Measurements from ENCODE around the gene CALB2.
"Not testable (repeated sequence)": the region's sequence is repeated elsewhere in the genome, so short reads cannot be mapped to it uniquely, and the experiment has no call there.

DNA sequence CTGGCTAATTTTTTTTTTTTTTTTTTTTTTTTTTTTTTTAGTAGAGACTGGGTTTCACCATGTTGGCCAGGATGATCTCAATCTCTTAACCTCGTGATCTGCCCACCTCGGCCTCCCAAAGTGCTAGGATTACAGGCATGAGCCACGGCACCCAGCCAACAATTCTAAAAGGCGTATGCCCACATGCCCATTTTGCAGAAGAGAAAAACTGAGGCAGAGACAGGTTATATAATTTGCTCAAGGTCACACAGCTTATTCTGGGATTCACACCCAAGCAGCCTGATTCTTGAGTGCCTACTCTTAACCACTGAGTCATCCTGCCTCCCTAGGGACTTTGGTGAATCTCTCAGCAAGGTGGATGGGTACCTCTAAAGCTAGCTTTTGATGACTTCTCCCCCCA, 1.6 kb upstream of the CALB2 start:
- TF ChIP-seq, protein P1, sequence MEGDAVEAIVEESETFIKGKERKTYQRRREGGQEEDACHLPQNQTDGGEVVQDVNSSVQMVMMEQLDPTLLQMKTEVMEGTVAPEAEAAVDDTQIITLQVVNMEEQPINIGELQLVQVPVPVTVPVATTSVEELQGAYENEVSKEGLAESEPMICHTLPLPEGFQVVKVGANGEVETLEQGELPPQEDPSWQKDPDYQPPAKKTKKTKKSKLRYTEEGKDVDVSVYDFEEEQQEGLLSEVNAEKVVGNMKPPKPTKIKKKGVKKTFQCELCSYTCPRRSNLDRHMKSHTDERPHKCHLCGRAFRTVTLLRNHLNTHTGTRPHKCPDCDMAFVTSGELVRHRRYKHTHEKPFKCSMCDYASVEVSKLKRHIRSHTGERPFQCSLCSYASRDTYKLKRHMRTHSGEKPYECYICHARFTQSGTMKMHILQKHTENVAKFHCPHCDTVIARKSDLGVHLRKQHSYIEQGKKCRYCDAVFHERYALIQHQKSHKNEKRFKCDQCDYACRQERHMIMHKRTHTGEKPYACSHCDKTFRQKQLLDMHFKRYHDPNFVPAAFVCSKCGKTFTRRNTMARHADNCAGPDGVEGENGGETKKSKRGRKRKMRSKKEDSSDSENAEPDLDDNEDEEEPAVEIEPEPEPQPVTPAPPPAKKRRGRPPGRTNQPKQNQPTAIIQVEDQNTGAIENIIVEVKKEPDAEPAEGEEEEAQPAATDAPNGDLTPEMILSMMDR (IDR thresholded peaks at IDR 0.05; ENCODE audit: poor library complexity, severe bottlenecking): not testable (repeated sequence)
- TF ChIP-seq, protein P2, sequence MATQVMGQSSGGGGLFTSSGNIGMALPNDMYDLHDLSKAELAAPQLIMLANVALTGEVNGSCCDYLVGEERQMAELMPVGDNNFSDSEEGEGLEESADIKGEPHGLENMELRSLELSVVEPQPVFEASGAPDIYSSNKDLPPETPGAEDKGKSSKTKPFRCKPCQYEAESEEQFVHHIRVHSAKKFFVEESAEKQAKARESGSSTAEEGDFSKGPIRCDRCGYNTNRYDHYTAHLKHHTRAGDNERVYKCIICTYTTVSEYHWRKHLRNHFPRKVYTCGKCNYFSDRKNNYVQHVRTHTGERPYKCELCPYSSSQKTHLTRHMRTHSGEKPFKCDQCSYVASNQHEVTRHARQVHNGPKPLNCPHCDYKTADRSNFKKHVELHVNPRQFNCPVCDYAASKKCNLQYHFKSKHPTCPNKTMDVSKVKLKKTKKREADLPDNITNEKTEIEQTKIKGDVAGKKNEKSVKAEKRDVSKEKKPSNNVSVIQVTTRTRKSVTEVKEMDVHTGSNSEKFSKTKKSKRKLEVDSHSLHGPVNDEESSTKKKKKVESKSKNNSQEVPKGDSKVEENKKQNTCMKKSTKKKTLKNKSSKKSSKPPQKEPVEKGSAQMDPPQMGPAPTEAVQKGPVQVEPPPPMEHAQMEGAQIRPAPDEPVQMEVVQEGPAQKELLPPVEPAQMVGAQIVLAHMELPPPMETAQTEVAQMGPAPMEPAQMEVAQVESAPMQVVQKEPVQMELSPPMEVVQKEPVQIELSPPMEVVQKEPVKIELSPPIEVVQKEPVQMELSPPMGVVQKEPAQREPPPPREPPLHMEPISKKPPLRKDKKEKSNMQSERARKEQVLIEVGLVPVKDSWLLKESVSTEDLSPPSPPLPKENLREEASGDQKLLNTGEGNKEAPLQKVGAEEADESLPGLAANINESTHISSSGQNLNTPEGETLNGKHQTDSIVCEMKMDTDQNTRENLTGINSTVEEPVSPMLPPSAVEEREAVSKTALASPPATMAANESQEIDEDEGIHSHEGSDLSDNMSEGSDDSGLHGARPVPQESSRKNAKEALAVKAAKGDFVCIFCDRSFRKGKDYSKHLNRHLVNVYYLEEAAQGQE (IDR thresholded peaks at IDR 0.05; ENCODE audit: borderline replicate concordance): not testable (repeated sequence)
- not testable (repeated sequence) for TF ChIP-seq POLR2AphosphoS5 (IDR thresholded peaks at IDR 0.05); EP300 (conservative IDR thresholded peaks at IDR 0.05; ENCODE audit: poor library complexity, severe bottlenecking); EZH2 (IDR thresholded peaks at IDR 0.05; ENCODE audit: borderline replicate concordance, insufficient read depth, low read length, poor library complexity, severe bottlenecking); RAD21 (conservative IDR thresholded peaks at IDR 0.05); SMC3 (conservative IDR thresholded peaks at IDR 0.05; ENCODE audit: poor library complexity); TAF1 (IDR thresholded peaks at IDR 0.05; ENCODE audit: low read depth)

Data from neural cell (in vitro differentiated cells).